ENCODE data around the gene LRRC37A2.
"Not testable (repeated sequence)": the region's sequence is repeated elsewhere in the genome, so short reads cannot be mapped to it uniquely, and the experiment has no call there.

LRRC37A2 gene

DNA sequence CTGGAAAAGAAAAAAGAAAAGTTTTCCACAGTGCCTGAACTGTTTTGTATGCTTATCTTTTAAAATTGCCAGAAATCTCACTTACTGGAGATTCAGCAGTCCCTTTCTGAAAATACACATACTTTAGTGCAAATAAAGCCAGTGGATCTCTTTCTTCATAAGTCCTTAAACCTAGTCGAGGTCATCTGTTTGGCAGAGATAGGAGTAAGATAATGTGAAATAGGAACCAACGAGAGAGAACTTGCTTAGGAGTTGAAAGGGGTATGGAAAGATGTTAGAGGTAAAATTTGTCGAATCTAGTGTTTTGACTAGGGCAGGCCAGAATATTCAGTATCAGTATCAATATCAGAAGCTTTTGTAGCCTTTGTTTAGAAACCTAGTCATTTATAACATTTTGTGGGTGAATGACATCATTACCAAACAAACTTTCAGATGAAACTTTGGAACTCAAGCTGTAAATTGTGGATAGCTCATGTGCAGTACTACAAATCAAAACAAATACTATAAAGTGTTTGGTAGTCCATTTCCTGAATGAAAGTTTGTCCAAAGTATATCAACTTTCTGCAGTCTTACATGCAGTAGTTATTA lies 86.2 kb downstream of the LRRC37A2 start:
- DNase-seq (ENCODE audit: low spot score), result not testable (repeated sequence)

GRCh38 chr17:46600767-46601166 lies 88.5 kb downstream of the LRRC37A2 start:
- DNase-seq (ENCODE audit: low spot score), result not testable (repeated sequence)

- not testable (repeated sequence) for DNase-seq (ENCODE audit: low spot score)
These were observed 90.9 kb downstream of the LRRC37A2 start for GRCh38 chr17:46603125-46603524.
